ENCODE measurements around the gene AUNIP.

AUNIP gene

GRCh38 chr1:25828491-25828890 is 30.8 kb downstream of the AUNIP start:
- no peak for DNase-seq (ENCODE audit: low spot score)

- DNase-seq (ENCODE audit: low spot score): no peak
These were observed 32.7 kb downstream of the AUNIP start for GRCh38 chr1:25826571-25826970.

- DNase-seq (ENCODE audit: low spot score): no peak
These were observed 33.7 kb downstream of the AUNIP start for GRCh38 chr1:25825605-25826004.

GRCh38 chr1:25821630-25822091 is 37.6 kb downstream of the AUNIP start:
- DNase-seq (ENCODE audit: low spot score): no peak

GRCh38 chr1:25821112-25821476 is 38.2 kb downstream of the AUNIP start:
- DNase-seq (ENCODE audit: low spot score): no peak

- peak; percentile 63 for DNase-seq (ENCODE audit: low spot score)
These were observed 38.8 kb downstream of the AUNIP start for GRCh38 chr1:25820247-25821111.

- peak; percentile 82 for DNase-seq (ENCODE audit: low spot score)
These were observed 39.6 kb downstream of the AUNIP start, which contains the start of gene MTFR1L for GRCh38 chr1:25819491-25820246. Gene MTFR1L (plus strand): TSS chr1:25819954. CDS start chr1:25823105, 3,151 bp downstream.

- no peak for DNase-seq (ENCODE audit: low spot score)
These were observed 40.7 kb downstream of the AUNIP start for GRCh38 chr1:25818569-25818968.

- no peak for DNase-seq (ENCODE audit: low spot score)
These were observed 41.3 kb downstream of the AUNIP start for GRCh38 chr1:25817840-25818501.

GRCh38 chr1:25816112-25816718 is 43.0 kb downstream of the AUNIP start:
- no peak for DNase-seq (ENCODE audit: low spot score)

- DNase-seq (ENCODE audit: low spot score): no peak
These were observed 43.8 kb downstream of the AUNIP start for GRCh38 chr1:25815208-25816111.

GRCh38 chr1:25814549-25815087 is 44.6 kb downstream of the AUNIP start:
- DNase-seq (ENCODE audit: low spot score): no peak

GRCh38 chr1:25813734-25814471 is 45.4 kb downstream of the AUNIP start:
- no peak for DNase-seq (ENCODE audit: low spot score)

- no peak for DNase-seq (ENCODE audit: low spot score)
These were observed 46.1 kb downstream of the AUNIP start for GRCh38 chr1:25813071-25813733.

GRCh38 chr1:25811384-25812082 is 47.7 kb downstream of the AUNIP start:
- no peak for DNase-seq (ENCODE audit: low spot score)

- DNase-seq (ENCODE audit: low spot score): peak; percentile 73
These were observed 48.6 kb downstream of the AUNIP start for GRCh38 chr1:25810341-25811299.

- DNase-seq (ENCODE audit: low spot score): no peak
These were observed 49.3 kb downstream of the AUNIP start for GRCh38 chr1:25809929-25810328.
